K562 (cell line): ENCODE results near the gene DDX5. TPM values are rescaled to one million over a fixed set of nuclear protein-coding genes. Genes with fewer than 3 reads are reported as not detected.
A peak's percentile ranks its signal among the peaks of the same experiment; 100 is the strongest.
"Not testable (repeated sequence)": the region's sequence is repeated elsewhere in the genome, so short reads cannot be mapped to it uniquely, and the experiment has no call there.

ENCODE experiments used
- ATAC-seq: fragments of 200-7000 bp; cut with Tn5 transposase; 3 replicates; pipeline ENCODE4 v1.9.1; 2020; ENCODE audit warnings: moderate library complexity
- BruUV-seq: library from RNA; stranded (reverse); fragments of 400-500 nt; replicated peaks from 2 replicates; lab custom pipeline; 2021; lab: Mats Ljungman, UMichigan
- CTCF ChIA-PET: fragments of 300-600 bp; formaldehyde crosslinking; extraction: SDS; loops from one replicate; lab custom pipeline; 2021; ENCODE audit warnings: low intra/inter-chr PET ratio; lab: Yijun Ruan, JAX
- POLR2A ChIA-PET: fragments of 300-600, 350-650 bp; sonication (Branson Sonifier 250); formaldehyde crosslinking; extraction: SDS; loops from one replicate; lab custom pipeline; 2021; ENCODE audit warnings: antibody characterized with exemption, inconsistent platforms; lab: Yijun Ruan, JAX
- DNase-seq, 4 experiments: peaks; one replicate each; pipeline versions ENCODE4 v3.0.0 to v3.0.0-alpha.2; 2011 to 2018; ENCODE audit warnings: low spot score in 3 of 4, mixed read lengths in 3 of 4; ENCODE audit errors: extremely low read depth in 1 of 4
- FAIRE-seq: peaks from 2 replicates; lab custom pipeline; 2011; peaks lifted over from hg19 to GRCh38; lab: Jason Lieb, UNC
- H2AFZ ChIP-seq: 2 replicates; pipeline ENCODE4 v1.6.0; 2011; ENCODE audit warnings: low read depth, low read length, control low read depth, inconsistent platforms
- H3K27ac ChIP-seq: fragments of 200-600 bp; 3 replicates; pipeline ENCODE4 v1.8.0; 2011; ENCODE audit warnings: low read depth, mild to moderate bottlenecking, control low read depth, inconsistent platforms, low read length, moderate library complexity, mixed read lengths; ENCODE audit errors: extremely low read depth
- H3K27me3 ChIP-seq, 2 experiments: fragments of 300-600 bp in 1 of 2; 2 replicates in 1 of 2; 3 replicates in 1 of 2; pipeline versions ENCODE4 v1.6.0 to v1.8.0; 2011; ENCODE audit warnings: inconsistent platforms in 2 of 2, low read length in 2 of 2, mild to moderate bottlenecking in 1 of 2, mixed read lengths in 1 of 2, moderate library complexity in 1 of 2; ENCODE audit not compliant: control insufficient read depth in 2 of 2, insufficient read depth in 2 of 2
- H3K36me3 ChIP-seq: fragments of 300-600 bp; 3 replicates; pipeline ENCODE4 v1.8.0; 2011; ENCODE audit warnings: mild to moderate bottlenecking, low read length, inconsistent platforms; ENCODE audit not compliant: control insufficient read depth, insufficient read depth
- H3K4me1 ChIP-seq, 2 experiments: fragments of 200-600 bp in 1 of 2; replicated peaks in 1 of 2; 2 replicates in 1 of 2; 3 replicates in 1 of 2; pipeline versions ENCODE4 v1.5.1 to v1.8.0; 2011; ENCODE audit warnings: inconsistent platforms in 2 of 2, low read length in 2 of 2, mild to moderate bottlenecking in 1 of 2, mixed read lengths in 1 of 2, moderate library complexity in 1 of 2; ENCODE audit not compliant: control insufficient read depth in 2 of 2, insufficient read depth in 2 of 2
- H3K4me2 ChIP-seq: 2 replicates; pipeline ENCODE4 v1.6.1; 2011; ENCODE audit warnings: low read length, control low read depth, inconsistent platforms, mixed read lengths; ENCODE audit not compliant: insufficient read depth
- H3K4me3 ChIP-seq: fragments of 200-600 bp; sonication (generic), shearing (Covaris generic); 2 replicates; pipeline ENCODE4 v1.5.1; 2016; ENCODE audit warnings: control low read depth, inconsistent platforms
- H3K79me2 ChIP-seq: fragments of 200-600 bp; 3 replicates; pipeline ENCODE4 v1.8.0; 2011; ENCODE audit warnings: low read length, inconsistent platforms; ENCODE audit not compliant: control insufficient read depth, insufficient read depth
- H3K9ac ChIP-seq, 2 experiments: 2 replicates each; pipeline versions ENCODE4 v1.6.0 to v1.6.1; 2011; ENCODE audit warnings: low read depth in 2 of 2, low read length in 2 of 2, control low read depth in 1 of 2, inconsistent platforms in 1 of 2, mild to moderate bottlenecking in 1 of 2, mixed read lengths in 1 of 2; ENCODE audit not compliant: insufficient read depth in 1 of 2
- H3K9me1 ChIP-seq: one replicate; pipeline ENCODE4 v1.6.0; 2011; ENCODE audit warnings: inconsistent platforms, mild to moderate bottlenecking, low read length, moderate library complexity; ENCODE audit not compliant: control insufficient read depth, insufficient read depth
- H3K9me3 ChIP-seq: replicated peaks from 2 replicates; pipeline ENCODE4 v1.5.1; 2011; ENCODE audit warnings: low read depth, low read length, inconsistent platforms; ENCODE audit not compliant: control insufficient read depth, insufficient read depth
- H4K20me1 ChIP-seq: replicated peaks from 2 replicates; pipeline ENCODE4 v1.6.1; 2011; ENCODE audit warnings: low read length, inconsistent platforms, mixed read lengths; ENCODE audit not compliant: control insufficient read depth, insufficient read depth
- ATF7 ChIP-seq: fragments of 450-650 bp; IDR thresholded peaks from 2 replicates; pipeline ENCODE4 v1.7.1; 2014; ENCODE audit warnings: mild to moderate bottlenecking, moderate library complexity
- DDX20 ChIP-seq: fragments of 450-650 bp; IDR thresholded peaks from 2 replicates; pipeline ENCODE4 v1.6.1; 2016; ENCODE audit warnings: missing genetic modification characterization, low read depth, mild to moderate bottlenecking, missing compliant biosample characterization, moderate library complexity
- FOXK2 ChIP-seq, 2 experiments: fragments of 450-650 bp; IDR thresholded peaks in 1 of 2; conservative IDR thresholded peaks in 1 of 2; 2 replicates each; pipeline ENCODE4 v1.6.1; 2016; ENCODE audit warnings: low read depth in 2 of 2, mild to moderate bottlenecking in 1 of 2
- PRDM10 ChIP-seq: fragments of 450-650 bp; IDR thresholded peaks from 2 replicates; pipeline ENCODE4 v1.6.1; 2018; ENCODE audit not compliant: partially characterized antibody
- SREBF1 ChIP-seq: fragments of 150-350 bp; IDR thresholded peaks from 2 replicates; pipeline ENCODE4 v1.6.1; 2014; ENCODE audit warnings: antibody characterized with exemption, low read depth, low read length, borderline replicate concordance
- ZNF512 ChIP-seq: IDR thresholded peaks from 2 replicates; pipeline ENCODE4 v1.6.1; 2016; ENCODE audit warnings: missing genetic modification characterization, missing compliant biosample characterization
- ZSCAN32 ChIP-seq: fragments of 450-650 bp; formaldehyde crosslinking; IDR thresholded peaks from 2 replicates; pipeline ENCODE4 v1.4.0; 2020; ENCODE audit warnings: mild to moderate bottlenecking, moderate library complexity
- WGBS: fragments of 100-300 bp; shearing (Covaris generic); methylation state at CpG from one replicate; pipeline ENCODE4 v1.1.6; 2016; ENCODE audit warnings: low coverage, mixed read lengths; ENCODE audit not compliant: insufficient coverage; ENCODE audit errors: missing lambda C conversion rate; 5-methylcytosine and 5-hydroxymethylcytosine counted together
- in situ Hi-C: fragments of 300-500 bp; cut with MboI; formaldehyde crosslinking; loops from 4 replicates; pipeline ENCODE4 v1.15.0; 2018; ENCODE audit warnings: inconsistent platforms, mixed read lengths
- intact Hi-C: fragments of 100-400 bp; cut with micrococcal nuclease; formaldehyde crosslinking; loops from 2 replicates; pipeline ENCODE4 v1.14.2; 2022
- polyA plus RNA-seq, 8 experiments: library from polyadenylated mRNA; depleted of rRNA in 4 of 8; stranded (reverse) in 5 of 8; unstranded in 3 of 8; fragments of >200 nt; fragmentation: Nextera tagmentation in 2 of 8; fragmentation: Illumina TruSeq in 1 of 8; extraction: Ambion mirVana in 2 of 8; extraction: Trizol in 1 of 8; gene quantifications; 2 replicates each; pipeline versions ENCODE4 v1.2.1 to v1.2.3, GENCODE V29; 2011 to 2014; ENCODE audit warnings: inconsistent platforms in 1 of 8, missing spikeins in 1 of 8
- total RNA-seq, 7 experiments: library from RNA; depleted of rRNA in 6 of 7; stranded (reverse); fragments of >200 nt in 6 of 7; fragmentation: Illumina TruSeq in 2 of 7; extraction: Trizol in 2 of 7; gene quantifications; 2 replicates each; pipeline versions ENCODE4 v1.2.1 to v1.2.3, GENCODE V29; 2011 to 2021; ENCODE audit warnings: low replicate concordance in 1 of 7

DDX5 gene
- total and polyA plus RNA-seq, 9 of the 15 experiments (the other 6 are each of a cell fraction or from before 2014, with no cell fraction given): 306 to 1,639 (median 604) TPM

- H3K36me3 ChIP-seq, H3K79me2 ChIP-seq, H3K27me3 ChIP-seq, FAIRE-seq, H3K4me2 ChIP-seq, H4K20me1 ChIP-seq, CTCF ChIA-PET, H3K9me1 ChIP-seq, ATAC-seq, H3K9ac ChIP-seq, intact Hi-C loops, H3K4me1 ChIP-seq, BruUV-seq, DNase-seq, H3K9me3 ChIP-seq, H2AFZ ChIP-seq, H3K27ac ChIP-seq, in situ Hi-C loops, H3K4me3 ChIP-seq: not testable (repeated sequence)
- TF ChIP-seq ZNF512 (tag): peak; percentile 61
- WGBS: 0% methylated on average over 1 of the region's 1 CpG
- POLR2A ChIA-PET: interaction anchor here (0.6 to 1.9 kb wide), 4 partner anchors 11 to 249 kb away, joined by 3 to 8 read pairs (median 4); partner anchors contain the start of gene POLG2
These were observed 39.3 kb downstream of the DDX5 start for GRCh38 chr17:64466834-64467233.

- Histone ChIP-seq H3K4me3 (no peak overlapping the region), H3K4me2 (no peak overlapping the region), H3K9me1 (no peaks in the 10 kb centered on the region), H3K9me3 (no peaks in the 10 kb centered on the region), H3K27ac (no peak overlapping the region), H4K20me1 (no peaks in the 10 kb centered on the region)
- in situ Hi-C loops: no loop called here
- intact Hi-C loops: no loop called here
- TF ChIP-seq FOXK2 (conservative IDR thresholded peaks at IDR 0.05 in 1 of 2, IDR thresholded peaks at IDR 0.05 in 1 of 2; ENCODE audit: low read depth in 2 of 2) (peak in 1 of 2 experiments; percentile 56; a peak in 2 of 4 replicates), SREBF1 (no peak), ATF7 (peak; percentile 76; the same call in 1 of the 2 replicates), PRDM10 (peak; percentile 97), DDX20 (tag) (no peak), ZSCAN32 (CRISPR knock-in tag) (no peak)
- TF ChIP-seq, all 486 proteins: peak for 3
- Histone ChIP-seq H3K4me1 (no peaks in the 10 kb centered on the region), H3K79me2 (no peaks in the 10 kb centered on the region), H3K9ac (no peak overlapping the region; a peak in 1 of 4 replicates), H3K36me3 (no peaks in the 10 kb centered on the region), H3K27me3 (no peaks in the 10 kb centered on the region), H2AFZ (no peak overlapping the region)
- ATAC-seq (no peak), DNase-seq (no peak), FAIRE-seq (no peak)
- no TSS peak for BruUV-seq
- ChIA-PET POLR2A (interaction anchor here (1.0 to 1.9 kb wide), 2 partner anchors 10 to 154 kb away, joined by 4 to 8 read pairs; no protein-coding TSS in a partner anchor), CTCF (no interaction called here)
- 23% methylated on average over 9 of the region's 9 CpGs for WGBS
These were observed 39.9 kb downstream of the DDX5 start for GRCh38 chr17:64466019-64466735.
